ENCODE measurements around the gene CACNA1H. TPM values are rescaled to one million over a fixed set of nuclear protein-coding genes. Genes with fewer than 3 reads are reported as not detected.
"Not testable (repeated sequence)": the region's sequence is repeated elsewhere in the genome, so short reads cannot be mapped to it uniquely, and the experiment has no call there.

The CACNA1H gene
- total RNA-seq, 1 donor from 2014 or later: 36.2 TPM

DNA sequence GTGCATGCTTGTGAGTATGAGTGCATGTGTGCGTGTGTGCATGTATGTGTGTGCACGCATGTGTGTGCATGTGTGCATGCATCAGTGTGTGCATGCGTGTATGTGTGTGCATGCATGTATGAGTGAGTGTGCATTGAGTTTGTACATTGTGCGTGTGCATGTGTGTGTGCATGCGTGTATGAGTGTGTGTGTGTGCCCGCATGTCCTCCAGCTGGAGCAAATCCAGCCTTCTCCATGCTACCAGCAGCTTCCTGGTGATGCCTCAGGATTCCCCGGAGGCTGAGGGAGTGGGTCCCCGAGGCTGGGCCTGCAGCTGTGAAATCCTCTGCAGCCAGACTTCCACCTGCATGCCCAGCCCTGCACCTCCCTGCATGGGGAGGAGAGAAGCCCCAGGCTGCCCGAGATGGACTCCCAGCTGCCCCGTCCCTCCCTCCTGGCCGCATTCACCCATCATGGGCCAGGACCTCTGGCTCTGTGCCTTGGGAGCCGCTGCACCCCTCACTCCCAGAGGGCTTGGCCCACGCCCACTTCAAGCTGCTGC lies 112.3 kb downstream of the CACNA1H start:
- no peak for DNase-seq (ENCODE audit: low read depth)

DNA sequence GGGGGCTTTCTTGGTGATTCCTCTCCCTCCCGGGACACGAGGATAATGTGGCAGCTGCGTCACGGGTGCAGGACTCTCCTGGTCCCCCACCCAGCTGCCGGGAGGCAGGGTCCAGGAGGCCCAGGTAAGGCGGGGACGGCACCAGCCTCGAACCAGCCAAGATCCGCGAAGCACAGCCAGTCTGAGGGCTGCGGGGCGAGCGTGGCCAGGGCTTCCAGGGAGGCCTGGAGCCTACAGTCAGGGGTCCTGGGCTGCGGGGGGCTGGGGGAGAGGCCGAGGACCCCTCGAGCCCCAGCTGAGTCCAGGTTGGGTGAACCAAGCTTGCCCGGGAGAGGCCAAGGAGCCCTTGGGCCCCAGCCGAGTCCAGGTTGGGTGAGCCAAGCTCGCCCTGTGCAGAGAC lies 112.9 kb downstream of the CACNA1H start:
- DNase-seq (ENCODE audit: low read depth): no peak

DNA sequence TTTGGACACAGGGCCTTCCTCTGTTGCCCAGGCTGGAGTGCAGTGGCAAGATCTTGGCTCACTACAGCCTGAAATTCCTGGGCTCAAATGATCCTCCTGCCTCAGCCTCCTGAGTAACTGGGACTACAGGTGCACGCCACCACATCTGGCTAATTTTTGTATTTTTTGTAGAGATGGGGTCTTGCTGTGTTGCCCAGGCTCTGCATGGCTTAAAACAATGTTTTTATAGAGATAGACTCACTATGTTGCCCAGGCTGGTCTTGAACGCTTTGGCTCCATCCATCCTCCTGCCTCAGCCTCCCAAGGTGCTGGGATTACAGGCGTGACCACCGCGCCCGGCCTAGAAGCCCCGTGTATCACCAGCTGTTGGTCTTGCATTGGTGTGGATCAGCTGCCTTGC lies 116.5 kb downstream of the CACNA1H start:
- not testable (repeated sequence) for DNase-seq (ENCODE audit: low read depth)

DNA sequence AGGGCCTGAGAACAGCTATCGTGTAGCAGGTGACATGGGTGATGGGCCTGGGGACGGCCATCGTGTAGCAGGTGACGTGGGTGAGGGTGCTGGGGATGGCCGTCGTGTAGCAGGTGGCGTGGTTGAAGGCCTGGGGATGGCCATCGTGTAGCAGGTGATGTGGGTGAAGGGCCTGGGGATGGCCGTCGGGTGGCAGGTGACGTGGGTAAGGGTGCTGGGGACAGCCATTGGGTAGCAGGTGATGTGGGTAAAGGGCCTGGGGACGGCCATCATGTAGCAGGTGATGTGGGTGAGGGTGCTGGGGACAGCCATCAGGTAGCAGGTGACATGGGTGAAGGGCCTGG lies 118.4 kb downstream of the CACNA1H start:
- no peak for DNase-seq (ENCODE audit: low read depth)

Other genes starting within 250 kb of the CACNA1H start
- gene LMF1, start 182.1 kb upstream of the CACNA1H start, total RNA-seq: 12.7 and 27.6 TPM in 2 replicates
- 0.20 TPM in 1 of 2 replicates, not detected in the other for gene SOX8, start 171.3 kb upstream of the CACNA1H start, total RNA-seq
- gene SSTR5, start 80.4 kb upstream of the CACNA1H start, total RNA-seq: 0.40 TPM in 1 of 2 replicates, not detected in the other
- not detected in 2 replicates for gene C1QTNF8, start 56.9 kb upstream of the CACNA1H start, total RNA-seq
- not detected in 2 replicates for gene TPSG1, start 72.2 kb downstream of the CACNA1H start, total RNA-seq
- gene TPSB2, start 77.1 kb downstream of the CACNA1H start, total RNA-seq: not detected in 2 replicates
- gene TPSAB1, start 87.6 kb downstream of the CACNA1H start, total RNA-seq: not detected in 2 replicates
- gene TPSD1, start 103.0 kb downstream of the CACNA1H start, total RNA-seq: not detected in 2 replicates
- gene UBE2I, start 156.5 kb downstream of the CACNA1H start, total RNA-seq: 64.3 and 90.0 TPM in 2 replicates
- gene BAIAP3, start 180.5 kb downstream of the CACNA1H start, total RNA-seq: 2.1 and 3.0 TPM in 2 replicates
- 56.9 and 85.1 TPM in 2 replicates for gene TSR3, start 198.8 kb downstream of the CACNA1H start, total RNA-seq
- gene GNPTG, start 198.8 kb downstream of the CACNA1H start, total RNA-seq: 30.6 and 101 TPM in 2 replicates